Umbilical cord (tissue), 2 donors: Measurements from ENCODE around the gene CAPN13. TPM values are rescaled to one million over a fixed set of nuclear protein-coding genes. Genes with fewer than 3 reads are reported as not detected.

Experiments
- DNase-seq: peaks from one replicate; pipeline ENCODE4 v3.0.0-alpha.2; 2015; ENCODE audit warnings: low spot score
- total RNA-seq: library from RNA; depleted of rRNA; stranded (reverse); fragments of >200 nt; gene quantifications from one replicate; pipeline ENCODE4 v1.2.3, GENCODE V29; 2014; ENCODE audit warnings: low replicate concordance; ENCODE audit not compliant: insufficient read depth

CAPN13 gene
- total RNA-seq, 1 donor from 2014 or later = not detected

DNA sequence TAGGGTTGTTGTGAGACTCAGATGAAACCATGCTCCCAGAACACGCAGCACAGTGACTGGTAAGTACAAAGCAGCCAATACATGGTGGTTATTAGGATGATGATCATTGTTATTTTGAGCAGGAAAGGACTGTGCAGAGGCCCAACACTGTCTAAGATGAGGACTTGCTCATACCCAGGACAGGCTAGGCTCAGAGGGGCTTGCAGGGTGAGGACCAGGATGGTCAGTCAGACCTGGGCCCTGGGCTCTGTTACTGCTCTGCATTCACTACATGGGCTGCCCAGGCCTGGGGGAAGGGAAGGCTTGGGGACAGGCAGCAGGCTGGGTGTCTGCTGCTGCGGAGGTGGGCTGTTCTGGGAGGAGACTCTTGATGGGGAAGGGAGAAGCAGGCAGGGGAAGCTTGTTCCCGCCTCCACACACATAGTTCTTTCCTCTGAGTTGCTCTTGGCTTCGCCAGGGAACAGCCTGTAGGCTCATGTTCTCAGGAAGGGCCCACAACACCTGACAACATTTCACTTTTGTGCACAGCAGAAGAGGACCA is 17.5 kb downstream of the CAPN13 start:
- no peak for DNase-seq

DNA sequence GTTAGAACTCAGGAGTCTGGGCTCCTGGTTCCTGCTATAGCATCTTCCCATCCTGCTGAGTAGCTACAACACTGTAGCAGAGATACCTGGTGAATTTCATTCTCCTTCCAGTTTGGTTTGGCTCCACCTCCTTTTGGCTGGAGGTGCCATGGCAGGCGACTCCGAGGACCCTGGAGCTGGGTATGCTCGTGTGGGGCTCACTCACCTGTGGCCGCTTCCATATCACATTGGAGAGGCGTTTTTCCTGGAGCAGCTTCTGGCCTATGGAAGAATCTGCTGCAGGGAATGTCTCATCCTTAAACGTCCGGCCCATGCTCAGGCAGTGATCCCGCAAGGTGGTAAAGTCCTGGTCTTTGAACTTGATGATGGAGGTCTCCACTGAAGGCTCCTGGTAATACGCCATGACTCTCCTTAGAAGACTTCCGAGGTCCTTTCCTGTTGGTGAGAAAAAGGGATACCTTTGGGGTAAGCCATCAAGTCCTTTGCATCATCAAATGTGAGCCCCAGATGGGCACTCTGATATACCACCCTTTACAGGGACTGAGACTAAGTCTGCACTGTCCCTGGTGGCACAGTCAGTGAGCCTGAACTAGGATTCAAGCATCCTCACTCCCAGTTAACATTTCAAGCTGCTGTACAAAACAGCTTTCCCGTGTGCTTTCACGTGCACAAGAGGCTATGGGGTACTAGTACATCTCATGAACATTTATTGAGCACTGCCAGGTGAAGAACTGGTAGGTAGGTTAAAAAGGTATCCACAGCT is 20.1 kb downstream of the CAPN13 start:
- no peak for DNase-seq

DNA sequence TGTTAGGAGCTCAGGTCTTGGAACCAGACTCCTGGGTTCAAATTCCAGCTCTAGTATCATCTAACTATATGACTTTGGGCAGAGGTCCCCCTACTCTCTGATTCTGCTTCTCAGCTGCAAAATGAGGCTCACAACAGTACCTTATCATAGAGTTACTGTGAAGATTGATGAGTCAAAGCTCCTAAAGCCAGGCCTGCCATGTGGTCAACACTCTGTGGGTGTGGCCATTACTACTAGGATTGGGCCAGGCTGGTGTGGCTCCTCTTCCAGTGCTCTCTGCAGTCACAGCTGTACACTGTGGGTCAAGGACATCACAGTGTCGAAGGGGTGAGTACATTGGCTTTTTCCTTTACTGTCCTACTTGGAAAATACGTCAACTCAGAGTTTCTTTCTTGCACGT is 22.6 kb downstream of the CAPN13 start:
- DNase-seq = no peak

DNA sequence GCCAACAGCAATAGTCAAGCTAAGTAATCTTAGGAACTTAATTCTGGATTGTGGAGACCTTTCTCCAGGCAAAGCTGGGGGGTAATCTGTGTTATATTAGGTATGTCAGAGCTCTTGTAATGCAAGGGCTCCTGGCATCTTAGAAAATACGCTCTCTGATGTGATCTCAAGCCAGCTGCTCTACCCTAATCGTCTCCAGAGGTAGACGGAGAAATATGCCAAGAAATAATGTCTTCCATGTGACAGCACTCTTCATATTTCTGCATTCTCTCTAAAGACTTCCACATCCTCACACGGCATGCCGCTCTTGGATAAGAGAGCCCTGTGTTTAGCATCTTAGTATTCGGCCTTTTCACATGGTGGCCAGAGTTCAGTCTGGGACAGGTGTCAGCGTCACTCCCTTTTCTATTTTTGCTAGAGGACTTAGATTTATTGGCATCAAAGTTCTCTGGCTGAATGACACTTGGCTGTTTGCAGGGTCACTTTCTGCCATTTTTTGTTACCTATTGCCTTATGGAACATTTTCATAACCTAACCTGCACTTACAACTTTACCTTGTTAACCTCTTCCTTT is 25.2 kb downstream of the CAPN13 start:
- DNase-seq = no peak

DNA sequence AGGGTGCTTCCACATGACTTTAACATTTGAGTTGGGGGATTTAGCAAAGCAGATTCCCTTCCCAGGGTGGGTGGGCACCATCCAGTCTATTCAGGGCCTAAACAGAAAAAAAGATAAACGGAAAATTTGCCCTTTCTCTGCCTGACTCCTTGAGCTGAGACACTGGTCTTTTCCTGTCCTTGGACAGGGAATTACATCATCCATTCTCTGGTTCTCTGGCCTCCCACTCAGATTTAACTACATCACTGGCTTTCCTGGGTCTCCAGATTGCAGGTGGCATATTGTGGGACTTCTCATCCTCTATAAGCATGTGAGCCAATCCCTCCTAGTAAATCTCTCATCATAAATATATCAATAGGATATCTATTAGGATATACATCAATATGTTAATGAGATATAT is 25.8 kb downstream of the CAPN13 start:
- no peak for DNase-seq

DNA sequence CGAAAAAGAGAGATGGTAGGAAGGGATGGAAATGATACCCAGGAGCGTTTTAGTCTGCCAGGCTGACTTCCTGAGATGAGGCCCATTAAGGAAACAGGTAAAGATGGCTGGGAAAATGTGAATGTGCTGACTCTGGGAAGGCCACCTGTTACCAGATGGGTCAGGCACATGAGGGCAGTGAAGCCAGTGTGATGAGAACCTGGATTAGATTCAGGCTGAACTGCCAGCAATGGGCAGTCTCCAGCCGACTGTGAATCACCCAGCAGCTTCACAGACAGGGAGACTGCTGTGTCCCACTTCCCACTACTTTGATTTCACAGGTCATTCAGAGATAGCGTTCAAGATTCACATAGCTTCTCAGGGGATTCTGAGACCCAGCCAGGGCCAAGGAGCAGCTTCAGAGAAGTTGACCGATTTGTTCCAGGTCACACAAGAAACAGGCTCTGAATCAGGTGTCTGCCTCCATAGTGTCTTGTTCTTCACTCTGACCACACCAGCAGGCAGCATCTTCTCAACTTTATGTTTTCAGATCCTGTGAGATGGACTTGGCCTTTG is 26.4 kb downstream of the CAPN13 start:
- DNase-seq = no peak

DNA sequence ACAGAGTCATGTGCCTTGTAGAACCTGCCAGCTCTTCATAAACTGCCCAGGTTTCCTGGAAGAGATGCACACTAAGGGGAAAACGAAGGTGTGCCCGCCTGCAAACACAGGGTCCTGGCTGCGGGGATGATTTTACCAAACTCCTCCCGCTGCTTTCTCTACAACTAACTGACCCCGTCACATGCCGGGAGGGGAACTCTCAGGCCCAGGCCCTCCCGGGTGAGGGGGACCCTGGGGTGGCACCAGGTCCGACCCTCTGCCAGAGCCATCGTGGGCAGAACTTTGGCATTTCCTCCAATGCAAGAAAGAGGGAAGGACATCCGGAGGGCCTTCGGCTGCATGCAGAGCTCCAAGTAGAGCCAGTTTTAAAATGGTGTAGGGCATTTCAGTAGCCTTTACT is 28.6 kb downstream of the CAPN13 start:
- no peak for DNase-seq

DNA sequence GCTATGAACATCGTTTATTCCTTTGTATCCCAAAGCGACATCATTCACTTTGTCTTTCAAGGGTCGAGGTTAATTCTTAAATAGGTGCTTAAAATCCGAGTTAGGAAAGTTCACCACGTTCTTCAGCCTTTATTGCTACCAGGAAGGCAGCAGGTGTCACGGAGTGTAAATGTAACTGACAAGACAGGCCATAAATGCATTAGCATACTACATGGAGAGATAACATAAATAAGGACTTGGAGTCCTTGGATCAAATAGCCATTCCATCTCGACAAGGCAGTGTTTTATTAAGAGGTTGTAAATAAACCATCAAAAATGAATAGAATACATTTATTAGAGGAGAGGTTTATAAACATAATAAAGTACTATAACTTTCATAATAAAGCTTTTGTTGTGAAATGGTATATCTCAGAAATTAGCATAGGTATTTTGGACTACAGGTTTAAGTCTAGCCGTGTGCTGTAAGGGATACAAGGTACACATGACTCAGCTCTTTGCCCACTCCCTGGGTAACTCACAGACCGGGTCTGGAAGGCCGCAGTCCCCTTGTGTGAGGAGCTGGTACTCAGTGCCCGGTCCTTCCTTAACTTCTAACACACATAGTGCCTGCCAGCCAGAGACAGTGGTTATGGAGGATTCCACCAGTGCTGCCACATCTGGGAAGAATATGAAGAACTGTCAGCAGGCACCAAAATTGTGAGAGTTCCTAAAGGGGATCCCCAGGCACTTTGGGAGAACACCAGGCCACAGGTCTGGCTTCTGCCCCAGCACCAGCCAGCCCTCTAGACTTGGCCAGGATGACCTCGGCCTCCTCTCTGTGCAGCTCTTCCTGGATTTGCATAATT is 29.4 kb downstream of the CAPN13 start:
- DNase-seq = no peak

DNA sequence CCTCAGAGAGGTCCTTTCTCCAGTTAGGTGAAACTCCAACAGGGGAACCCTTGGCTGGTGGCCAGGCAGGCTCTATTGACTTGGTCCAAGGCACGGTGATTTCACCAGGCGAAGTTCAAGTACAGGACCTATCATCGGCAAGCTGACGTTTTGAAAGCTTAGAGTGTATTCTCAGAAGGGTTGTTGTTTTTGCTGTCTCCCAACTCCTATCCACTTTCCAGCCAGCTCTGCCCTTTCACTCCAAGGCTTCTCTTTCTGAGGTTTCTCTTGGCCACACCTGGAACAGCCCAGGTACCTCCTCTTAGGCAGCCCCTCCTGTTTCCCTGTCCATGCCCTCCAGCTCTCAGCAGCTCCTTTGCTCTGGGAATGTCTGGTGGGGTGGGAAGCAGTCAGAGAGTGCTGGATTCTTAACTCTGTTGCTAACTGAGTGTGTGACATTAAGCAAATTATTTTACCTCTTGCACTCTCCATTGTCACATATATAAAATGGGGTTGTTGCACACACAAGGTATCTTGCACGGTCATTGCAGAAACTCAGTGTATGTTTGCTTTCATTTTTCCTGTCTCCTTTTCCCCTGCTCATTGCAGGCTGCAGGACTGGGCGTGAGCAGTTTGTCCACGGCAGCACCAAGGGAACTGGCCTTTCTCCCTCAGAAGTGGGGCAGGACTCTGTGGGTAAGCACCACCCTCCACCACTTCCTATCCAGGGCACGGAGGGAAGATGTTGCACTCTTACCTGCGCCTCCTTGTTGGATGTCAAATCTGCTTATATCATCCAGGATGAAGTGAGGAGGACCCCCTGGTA is 30.2 kb downstream of the CAPN13 start:
- DNase-seq = no peak

DNA sequence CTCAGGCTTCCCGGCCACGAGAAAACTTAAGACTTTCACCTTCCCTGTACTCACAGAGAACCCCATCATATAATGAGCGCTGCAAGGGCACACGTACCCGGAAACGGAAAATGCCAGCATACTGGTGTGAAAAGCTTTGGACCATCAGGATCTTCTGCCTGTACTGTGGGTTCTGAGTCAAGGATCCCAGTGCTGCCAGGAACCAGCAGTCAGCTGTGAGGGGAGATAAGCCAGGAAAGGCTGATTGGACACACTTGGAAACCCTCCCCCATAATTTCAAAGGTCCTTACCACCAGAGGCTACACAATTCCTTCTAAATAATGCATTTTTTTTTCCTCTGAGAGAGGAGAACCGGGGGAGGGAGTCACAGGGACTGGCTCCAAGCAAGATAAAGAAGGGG is 31.4 kb downstream of the CAPN13 start:
- DNase-seq = no peak

DNA sequence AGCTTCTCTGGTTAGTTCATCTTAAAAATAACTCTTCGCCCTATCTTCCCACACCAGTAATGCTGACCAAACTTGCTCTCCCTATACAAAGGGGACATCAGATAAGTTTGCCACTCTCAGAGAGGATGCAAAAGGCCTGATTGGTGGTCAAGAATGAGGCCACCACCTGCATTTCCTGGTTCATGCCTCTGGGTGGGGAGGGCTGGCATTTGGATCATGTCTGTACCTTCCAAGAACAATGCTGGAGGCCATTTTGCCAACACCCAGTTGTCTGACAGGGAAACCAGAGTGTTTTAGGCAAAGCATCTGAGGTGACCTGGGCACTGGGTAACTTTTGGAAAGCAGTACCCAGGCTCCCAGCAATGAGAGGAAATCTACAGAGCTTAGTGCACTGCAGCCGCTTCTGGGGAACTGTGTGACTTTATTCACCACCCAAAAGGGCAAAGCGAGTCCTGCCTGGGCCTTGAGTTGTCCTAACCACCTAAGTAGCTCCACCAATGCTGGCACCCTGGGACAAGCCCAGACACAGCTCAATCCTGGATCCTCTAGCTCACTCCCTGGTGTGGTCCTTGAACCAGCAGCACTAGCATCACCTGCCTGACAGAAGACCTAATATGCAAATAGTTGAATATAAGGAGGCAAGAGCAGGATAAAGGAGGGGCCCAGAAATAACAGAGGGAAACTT is 35.1 kb downstream of the CAPN13 start:
- DNase-seq = no peak

DNA sequence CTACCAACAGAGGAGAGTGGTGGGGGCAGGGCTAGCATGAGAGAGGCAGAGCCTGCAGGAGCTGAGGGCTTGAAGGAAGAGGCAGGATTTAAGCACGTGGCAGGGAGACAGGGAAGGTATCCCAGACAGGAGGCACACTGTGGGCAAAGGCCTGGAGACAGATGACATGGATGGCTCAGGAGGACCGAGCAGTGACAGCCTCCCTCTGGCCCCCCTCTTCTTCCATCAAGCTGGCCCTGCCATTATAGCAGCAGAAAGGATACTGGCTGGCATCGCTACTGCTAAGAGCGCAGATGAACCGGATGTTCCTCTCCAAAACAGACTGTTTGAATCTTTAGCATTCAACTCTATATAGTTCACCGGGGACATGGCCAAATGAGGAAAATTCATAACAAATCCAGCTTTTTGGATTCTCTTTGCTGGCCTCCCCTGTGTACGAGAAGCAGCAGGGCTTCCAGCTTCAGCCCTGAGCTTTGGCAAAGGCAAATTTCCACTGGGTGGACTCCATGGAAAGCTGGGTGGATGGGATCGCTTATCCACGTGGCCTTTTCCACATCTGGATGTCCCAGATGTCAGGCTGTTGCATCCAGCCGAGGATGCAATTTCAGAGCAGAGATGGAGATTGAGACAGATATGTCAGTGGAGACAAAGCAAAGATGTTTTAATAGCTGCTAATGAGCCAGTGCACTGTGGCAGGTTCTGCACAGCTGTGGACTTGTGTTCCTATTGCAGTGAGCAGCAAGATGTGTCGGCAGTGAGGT is 36.2 kb downstream of the CAPN13 start:
- no peak for DNase-seq

DNA sequence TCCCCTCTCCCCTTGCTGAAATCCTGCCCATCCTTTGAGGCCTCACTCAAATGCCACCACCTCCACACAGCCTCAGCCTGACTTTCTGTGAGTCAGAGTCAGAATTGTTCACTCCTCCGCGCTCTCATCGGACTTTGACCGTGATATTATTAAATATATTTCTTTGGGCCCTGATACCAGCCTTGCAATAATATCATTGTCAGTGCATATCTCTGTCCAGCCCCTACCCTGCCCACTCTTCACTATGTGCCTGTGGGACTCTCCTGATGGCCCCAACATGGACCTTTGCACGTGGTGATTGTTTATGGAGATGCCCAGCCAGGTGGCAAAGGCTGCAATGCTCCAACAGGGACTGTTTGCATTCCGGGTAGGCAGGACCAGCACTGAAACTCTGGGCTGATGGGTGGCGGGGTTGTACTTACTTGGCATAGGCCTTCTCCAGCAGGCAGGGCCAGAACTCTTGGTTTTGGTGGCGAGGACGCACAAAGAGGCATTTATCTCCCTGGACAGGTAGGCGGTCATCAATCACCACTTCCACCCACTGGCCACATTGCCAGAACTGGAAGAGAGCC is 37.3 kb downstream of the CAPN13 start:
- no peak for DNase-seq

DNA sequence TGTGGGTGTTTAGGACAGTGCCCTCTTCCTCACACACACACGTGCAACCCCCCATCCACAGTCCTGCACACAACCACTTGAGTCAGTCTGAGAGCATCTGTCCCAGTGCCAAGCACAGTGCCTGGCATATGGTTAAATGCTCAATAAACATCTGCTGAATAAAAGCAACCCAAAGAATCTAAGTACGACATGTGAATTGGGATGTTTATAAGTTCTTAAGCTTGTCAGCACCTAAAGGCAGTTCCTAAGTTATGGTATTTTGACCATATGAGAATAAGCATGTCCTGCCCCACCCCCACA is 37.8 kb downstream of the CAPN13 start:
- DNase-seq = no peak

DNA sequence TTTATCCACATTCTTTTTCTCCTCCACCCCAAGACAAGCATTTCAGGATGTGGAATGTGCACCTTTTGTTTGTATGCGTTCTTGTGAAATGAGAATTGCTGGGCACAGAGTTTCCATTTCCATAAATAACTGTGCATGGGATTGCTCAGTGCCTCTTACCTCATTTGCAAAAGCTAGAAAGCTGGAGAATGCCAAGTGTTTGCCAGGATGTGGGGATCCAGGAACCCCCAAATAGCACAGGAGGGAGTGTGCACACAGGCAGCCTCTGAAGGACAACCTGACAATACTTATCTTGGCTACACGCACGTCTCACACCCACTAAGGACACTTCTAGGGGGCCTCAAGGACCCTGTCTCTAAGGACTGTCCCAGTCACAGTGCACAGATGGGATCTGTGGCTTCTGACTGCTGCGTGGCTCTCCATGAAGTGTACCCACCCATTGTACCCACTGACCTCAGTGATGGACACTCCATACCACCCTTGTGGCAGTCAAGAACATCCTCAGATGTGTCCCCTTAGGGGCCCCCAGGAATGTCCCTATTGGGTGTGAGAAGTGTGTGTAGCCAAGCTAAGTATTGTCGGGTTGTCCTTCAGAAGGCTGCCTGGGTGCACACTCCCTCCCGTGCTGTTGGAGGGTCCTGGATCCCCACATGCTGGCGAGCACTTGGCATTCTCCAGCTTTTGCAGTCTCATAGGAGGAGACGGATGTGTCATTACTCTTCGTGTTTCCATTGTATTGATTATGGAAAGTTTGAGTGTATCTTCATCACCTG is 38.4 kb downstream of the CAPN13 start:
- no peak for DNase-seq

DNA sequence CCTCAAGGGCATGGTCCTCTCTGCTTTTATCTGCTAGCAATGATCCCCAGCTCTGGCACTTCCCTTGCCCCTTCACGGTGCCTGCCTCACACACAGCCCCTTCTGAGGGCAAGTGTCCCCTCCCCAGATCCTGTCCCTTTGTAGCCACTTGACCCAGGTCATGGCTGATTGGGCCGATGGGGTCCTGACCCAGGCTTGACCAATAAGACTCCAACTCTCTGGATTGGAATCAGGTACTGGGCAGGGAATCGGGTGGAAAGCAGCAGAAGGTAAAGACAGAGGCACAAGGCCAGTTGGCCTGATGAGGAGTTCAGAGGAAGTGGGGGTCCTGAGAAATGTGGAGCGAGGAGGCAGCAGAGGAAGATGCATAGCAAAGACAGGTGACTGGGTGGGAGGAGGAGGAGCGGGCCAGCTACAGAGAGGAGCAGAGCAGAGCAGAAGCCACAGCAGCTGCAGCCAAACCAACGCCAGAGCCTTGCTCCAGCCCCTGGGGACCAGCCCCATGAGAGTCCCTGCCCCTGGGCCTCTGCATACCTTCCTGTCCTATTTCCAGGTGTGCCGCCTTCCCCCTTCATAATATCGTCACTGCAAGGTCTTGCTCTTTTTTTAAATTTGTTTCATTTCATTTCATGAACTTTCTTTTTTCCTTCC is 39.1 kb downstream of the CAPN13 start:
- DNase-seq = no peak

DNA sequence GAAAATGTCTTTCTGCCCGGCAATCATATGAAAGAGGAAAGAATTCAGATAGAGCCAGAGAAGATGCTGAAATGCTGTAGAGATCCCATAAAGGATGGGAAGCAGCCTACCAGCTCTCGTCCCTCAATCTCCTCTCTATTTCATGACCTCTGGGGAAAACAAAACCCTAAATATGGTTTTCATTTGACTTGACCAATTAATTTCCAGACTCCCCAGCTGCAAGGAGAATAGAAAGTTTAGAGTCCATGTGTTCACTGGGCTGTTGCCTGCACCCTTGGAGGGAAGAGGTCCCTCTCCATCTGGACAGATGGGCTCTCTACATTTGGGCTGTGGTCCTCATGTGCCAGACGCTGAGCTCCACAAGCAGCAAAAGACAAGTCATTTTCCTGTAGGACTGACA is 40.6 kb downstream of the CAPN13 start:
- no peak for DNase-seq

DNA sequence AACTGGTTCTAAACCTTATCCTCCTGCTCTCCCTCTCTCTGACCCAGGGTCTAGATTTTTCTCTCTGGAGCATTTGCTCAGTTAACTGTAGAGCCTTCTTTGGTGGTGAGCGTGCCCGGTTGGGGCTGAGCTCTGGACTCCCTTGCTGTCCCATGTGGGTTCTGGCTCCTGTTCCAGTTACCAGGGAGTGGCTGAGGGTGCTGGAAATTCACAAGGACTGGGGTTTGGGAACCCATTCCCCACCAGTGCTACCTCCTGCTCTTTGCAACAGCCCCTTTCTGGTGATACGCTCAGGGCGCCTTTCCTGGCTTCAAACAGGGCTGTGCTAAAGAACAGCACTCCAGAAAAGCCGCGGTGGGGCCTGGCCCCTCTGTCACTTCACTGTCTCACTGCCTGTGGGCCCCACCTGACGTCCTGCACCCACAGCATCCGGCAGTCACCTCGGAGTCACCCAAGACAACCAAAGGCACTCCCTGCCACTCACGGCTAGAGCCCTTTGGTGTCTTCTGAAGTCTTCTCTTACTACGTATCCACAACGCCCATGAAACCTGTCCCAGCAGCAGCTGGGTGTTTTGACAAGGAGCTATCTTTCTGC is 41.3 kb downstream of the CAPN13 start:
- no peak for DNase-seq
